K562 (cell line): Measurements from ENCODE around the gene TOPORS. TPM values are rescaled to one million over a fixed set of nuclear protein-coding genes. Genes with fewer than 3 reads are reported as not detected.

Source experiments
- ATAC-seq: fragments of 200-7000 bp; cut with Tn5 transposase; 3 replicates; pipeline ENCODE4 v1.9.1; 2020; ENCODE audit warnings: moderate library complexity
- BruUV-seq: library from RNA; stranded (reverse); fragments of 400-500 nt; replicated peaks from 2 replicates; lab custom pipeline; 2021; lab: Mats Ljungman, UMichigan
- CTCF ChIA-PET: fragments of 300-600 bp; formaldehyde crosslinking; extraction: SDS; loops from one replicate; lab custom pipeline; 2021; ENCODE audit warnings: low intra/inter-chr PET ratio; lab: Yijun Ruan, JAX
- POLR2A ChIA-PET: fragments of 300-600, 350-650 bp; sonication (Branson Sonifier 250); formaldehyde crosslinking; extraction: SDS; loops from one replicate; lab custom pipeline; 2021; ENCODE audit warnings: antibody characterized with exemption, inconsistent platforms; lab: Yijun Ruan, JAX
- DNase-seq, 4 experiments: peaks; one replicate each; pipeline versions ENCODE4 v3.0.0 to v3.0.0-alpha.2; 2011 to 2018; ENCODE audit warnings: low spot score in 3 of 4, mixed read lengths in 3 of 4; ENCODE audit errors: extremely low read depth in 1 of 4
- FAIRE-seq: peaks from 2 replicates; lab custom pipeline; 2011; peaks lifted over from hg19 to GRCh38; lab: Jason Lieb, UNC
- H2AFZ ChIP-seq: 2 replicates; pipeline ENCODE4 v1.6.0; 2011; ENCODE audit warnings: low read depth, low read length, control low read depth, inconsistent platforms
- H3K27ac ChIP-seq: fragments of 200-600 bp; 3 replicates; pipeline ENCODE4 v1.8.0; 2011; ENCODE audit warnings: low read depth, mild to moderate bottlenecking, control low read depth, inconsistent platforms, low read length, moderate library complexity, mixed read lengths; ENCODE audit errors: extremely low read depth
- H3K27me3 ChIP-seq, 2 experiments: fragments of 300-600 bp in 1 of 2; 2 replicates in 1 of 2; 3 replicates in 1 of 2; pipeline versions ENCODE4 v1.6.0 to v1.8.0; 2011; ENCODE audit warnings: inconsistent platforms in 2 of 2, low read length in 2 of 2, mild to moderate bottlenecking in 1 of 2, mixed read lengths in 1 of 2, moderate library complexity in 1 of 2; ENCODE audit not compliant: control insufficient read depth in 2 of 2, insufficient read depth in 2 of 2
- H3K36me3 ChIP-seq: fragments of 300-600 bp; 3 replicates; pipeline ENCODE4 v1.8.0; 2011; ENCODE audit warnings: mild to moderate bottlenecking, low read length, inconsistent platforms; ENCODE audit not compliant: control insufficient read depth, insufficient read depth
- H3K4me1 ChIP-seq, 2 experiments: fragments of 200-600 bp in 1 of 2; replicated peaks in 1 of 2; 2 replicates in 1 of 2; 3 replicates in 1 of 2; pipeline versions ENCODE4 v1.5.1 to v1.8.0; 2011; ENCODE audit warnings: inconsistent platforms in 2 of 2, low read length in 2 of 2, mild to moderate bottlenecking in 1 of 2, mixed read lengths in 1 of 2, moderate library complexity in 1 of 2; ENCODE audit not compliant: control insufficient read depth in 2 of 2, insufficient read depth in 2 of 2
- H3K4me2 ChIP-seq: 2 replicates; pipeline ENCODE4 v1.6.1; 2011; ENCODE audit warnings: low read length, control low read depth, inconsistent platforms, mixed read lengths; ENCODE audit not compliant: insufficient read depth
- H3K4me3 ChIP-seq: fragments of 200-600 bp; sonication (generic), shearing (Covaris generic); 2 replicates; pipeline ENCODE4 v1.5.1; 2016; ENCODE audit warnings: control low read depth, inconsistent platforms
- H3K79me2 ChIP-seq: fragments of 200-600 bp; 3 replicates; pipeline ENCODE4 v1.8.0; 2011; ENCODE audit warnings: low read length, inconsistent platforms; ENCODE audit not compliant: control insufficient read depth, insufficient read depth
- H3K9ac ChIP-seq, 2 experiments: 2 replicates each; pipeline versions ENCODE4 v1.6.0 to v1.6.1; 2011; ENCODE audit warnings: low read depth in 2 of 2, low read length in 2 of 2, control low read depth in 1 of 2, inconsistent platforms in 1 of 2, mild to moderate bottlenecking in 1 of 2, mixed read lengths in 1 of 2; ENCODE audit not compliant: insufficient read depth in 1 of 2
- H3K9me1 ChIP-seq: one replicate; pipeline ENCODE4 v1.6.0; 2011; ENCODE audit warnings: inconsistent platforms, mild to moderate bottlenecking, low read length, moderate library complexity; ENCODE audit not compliant: control insufficient read depth, insufficient read depth
- H3K9me3 ChIP-seq: replicated peaks from 2 replicates; pipeline ENCODE4 v1.5.1; 2011; ENCODE audit warnings: low read depth, low read length, inconsistent platforms; ENCODE audit not compliant: control insufficient read depth, insufficient read depth
- H4K20me1 ChIP-seq: replicated peaks from 2 replicates; pipeline ENCODE4 v1.6.1; 2011; ENCODE audit warnings: low read length, inconsistent platforms, mixed read lengths; ENCODE audit not compliant: control insufficient read depth, insufficient read depth
- ARID2 ChIP-seq: fragments of 450-650 bp; IDR thresholded peaks from 2 replicates; pipeline ENCODE4 v1.6.1; 2017; ENCODE audit warnings: antibody characterized with exemption, mild to moderate bottlenecking
- HDAC1 ChIP-seq, 2 experiments: fragments of 450-650 bp; IDR thresholded peaks; 2 replicates each; pipeline ENCODE4 v1.6.1; 2016 to 2017; ENCODE audit warnings: inconsistent platforms in 1 of 2, mild to moderate bottlenecking in 1 of 2, moderate library complexity in 1 of 2
- JUN ChIP-seq, 2 experiments: sonication (generic) in 1 of 2; formaldehyde crosslinking in 1 of 2; IDR thresholded peaks; 2 replicates each; pipeline versions ENCODE4 v1.6.1 to v1.8.0; 2012 to 2022; ENCODE audit warnings: borderline replicate concordance in 2 of 2, mild to moderate bottlenecking in 2 of 2, improper control_type of control experiment in 1 of 2, low read depth in 1 of 2, low read length in 1 of 2, missing genetic modification reagents in 1 of 2
- KLF10 ChIP-seq: fragments of 250-450 bp; sonication (Bioruptor Pico); IDR thresholded peaks from 2 replicates; pipeline ENCODE4 v1.6.1; 2021; ENCODE audit warnings: matching md5 sums
- MECOM ChIP-seq: fragments of 250-450 bp; sonication (Bioruptor Pico); IDR thresholded peaks from 2 replicates; pipeline ENCODE4 v1.8.0; 2022; ENCODE audit warnings: inconsistent platforms
- MEF2A ChIP-seq: IDR thresholded peaks from 2 replicates; pipeline ENCODE4 v1.6.1; 2011; ENCODE audit warnings: low read depth, mild to moderate bottlenecking, low read length, moderate library complexity; ENCODE audit not compliant: control insufficient read depth
- MEF2D ChIP-seq: conservative IDR thresholded peaks from 2 replicates; pipeline ENCODE4 v1.6.1; 2016; ENCODE audit warnings: low read depth, missing genetic modification characterization, missing compliant biosample characterization
- PURB ChIP-seq: sonication (generic); formaldehyde crosslinking; IDR thresholded peaks from 2 replicates; pipeline ENCODE4 v1.9.0; 2021; ENCODE audit warnings: low read depth, mild to moderate bottlenecking, missing genetic modification reagents
- RHOXF2B ChIP-seq: fragments of 250-450 bp; sonication (Bioruptor Pico); conservative IDR thresholded peaks from 2 replicates; pipeline ENCODE4 v1.5.1; 2021
- SIRT6 ChIP-seq: IDR thresholded peaks from one replicate; pipeline ENCODE4 v1.6.1; 2012; ENCODE audit warnings: low read depth, mild to moderate bottlenecking, control low read depth, inconsistent platforms, low read length, moderate library complexity
- SP1 ChIP-seq: sonication (generic); formaldehyde crosslinking; IDR thresholded peaks from 2 replicates; pipeline ENCODE4 v1.8.1; 2022; ENCODE audit warnings: mild to moderate bottlenecking, missing genetic modification reagents
- ZNF146 ChIP-seq: IDR thresholded peaks from one replicate; pipeline ENCODE4 v1.6.1; 2018; ENCODE audit warnings: missing compliant biosample characterization; ENCODE audit not compliant: unreplicated experiment
- ZNF174 ChIP-seq: fragments of 250-450 bp; sonication (Bioruptor Pico); IDR thresholded peaks from 2 replicates; pipeline ENCODE4 v1.4.0; 2020; ENCODE audit warnings: mild to moderate bottlenecking
- ZNF707 ChIP-seq: fragments of 250-450 bp; sonication (Bioruptor Pico); conservative IDR thresholded peaks from 2 replicates; pipeline ENCODE4 v1.8.0; 2022; ENCODE audit warnings: inconsistent platforms, mild to moderate bottlenecking, moderate library complexity
- WGBS: fragments of 100-300 bp; shearing (Covaris generic); methylation state at CpG from one replicate; pipeline ENCODE4 v1.1.6; 2016; ENCODE audit warnings: low coverage, mixed read lengths; ENCODE audit not compliant: insufficient coverage; ENCODE audit errors: missing lambda C conversion rate; 5-methylcytosine and 5-hydroxymethylcytosine counted together
- in situ Hi-C: fragments of 300-500 bp; cut with MboI; formaldehyde crosslinking; loops from 4 replicates; pipeline ENCODE4 v1.15.0; 2018; ENCODE audit warnings: inconsistent platforms, mixed read lengths
- intact Hi-C: fragments of 100-400 bp; cut with micrococcal nuclease; formaldehyde crosslinking; loops from 2 replicates; pipeline ENCODE4 v1.14.2; 2022
- polyA plus RNA-seq, 8 experiments: library from polyadenylated mRNA; depleted of rRNA in 4 of 8; stranded (reverse) in 5 of 8; unstranded in 3 of 8; fragments of >200 nt; fragmentation: Nextera tagmentation in 2 of 8; fragmentation: Illumina TruSeq in 1 of 8; extraction: Ambion mirVana in 2 of 8; extraction: Trizol in 1 of 8; gene quantifications; 2 replicates each; pipeline versions ENCODE4 v1.2.1 to v1.2.3, GENCODE V29; 2011 to 2014; ENCODE audit warnings: inconsistent platforms in 1 of 8, missing spikeins in 1 of 8
- total RNA-seq, 7 experiments: library from RNA; depleted of rRNA in 6 of 7; stranded (reverse); fragments of >200 nt in 6 of 7; fragmentation: Illumina TruSeq in 2 of 7; extraction: Trizol in 2 of 7; gene quantifications; 2 replicates each; pipeline versions ENCODE4 v1.2.1 to v1.2.3, GENCODE V29; 2011 to 2021; ENCODE audit warnings: low replicate concordance in 1 of 7
- TF ChIP-seq, protein P1 (sequence below): fragments of 450-650 bp; formaldehyde crosslinking; IDR thresholded peaks from 2 replicates; pipeline ENCODE4 v1.4.0; 2022; ENCODE audit warnings: mild to moderate bottlenecking, moderate library complexity
- TF ChIP-seq, protein P2 (sequence below), 3 experiments: IDR thresholded peaks in 2 of 3; conservative IDR thresholded peaks in 1 of 3; 2 replicates each; pipeline ENCODE4 v1.5.1; 2011 to 2012; ENCODE audit warnings: low read length in 3 of 3, mild to moderate bottlenecking in 3 of 3, control low read depth in 2 of 3, improper control_type of control experiment in 1 of 3, inconsistent platforms in 1 of 3, low read depth in 1 of 3, mixed read lengths in 1 of 3, moderate library complexity in 1 of 3; ENCODE audit not compliant: insufficient read depth in 2 of 3
- TF ChIP-seq, protein P3 (sequence below): fragments of 250-450 bp; sonication (Bioruptor Pico); IDR thresholded peaks from 2 replicates; pipeline ENCODE4 v1.9.0; 2021; ENCODE audit warnings: mild to moderate bottlenecking
- TF ChIP-seq, protein P4 (sequence below): fragments of 450-650 bp; IDR thresholded peaks from 2 replicates; pipeline ENCODE4 v1.6.1; 2016; ENCODE audit warnings: antibody characterized with exemption
- TF ChIP-seq, protein P5 (sequence below), 2 experiments: fragments of 450-650 bp in 1 of 2; sonication (generic) in 1 of 2; formaldehyde crosslinking; conservative IDR thresholded peaks; 2 replicates each; pipeline versions ENCODE4 v1.4.0 to v1.8.1; 2020 to 2022; ENCODE audit warnings: mild to moderate bottlenecking in 1 of 2, missing genetic modification reagents in 1 of 2

The TOPORS gene
- total and polyA plus RNA-seq, 9 of the 15 experiments (the other 6 are each of a cell fraction or from before 2014, with no cell fraction given), result 4.3 to 19.6 (median 9.9) TPM

DNA sequence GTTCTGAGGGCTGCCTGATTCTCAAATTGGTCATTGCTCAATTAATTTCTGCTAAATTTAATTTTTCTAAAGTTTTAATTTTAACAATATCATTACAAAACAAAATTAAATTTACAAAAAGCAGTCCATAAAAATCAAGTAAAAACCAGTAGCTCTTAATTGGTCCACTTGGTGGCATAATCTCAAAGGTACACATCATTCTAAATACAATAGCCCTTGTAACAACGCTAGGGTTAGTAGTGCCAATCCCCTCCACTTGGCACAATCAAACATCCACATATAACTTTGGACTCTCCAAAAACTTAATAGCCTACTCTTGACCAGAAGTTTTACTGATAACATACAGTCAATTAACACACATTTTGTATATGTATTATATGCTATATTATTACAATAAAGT lies 22.5 kb upstream of the TOPORS start:
- ChIA-PET CTCF (no interaction called here), POLR2A (no interaction called here)
- Histone ChIP-seq H3K4me2 (no peak overlapping the region), H3K36me3 (peaks cover 12% of the 10 kb centered on the region; the same call in 2 of the 3 replicates), H3K79me2 (peaks cover 31% of the 10 kb centered on the region), H3K9me1 (no peaks in the 10 kb centered on the region), H3K4me3 (no peak overlapping the region), H2AFZ (no peak overlapping the region), H3K9ac (no peak overlapping the region), H4K20me1 (no peaks in the 10 kb centered on the region), H3K27me3 (no peaks in the 10 kb centered on the region), H3K4me1 (no peaks in the 10 kb centered on the region), H3K27ac (no peak overlapping the region), H3K9me3 (no peaks in the 10 kb centered on the region)
- BruUV-seq, result no TSS peak
- ATAC-seq (no peak), DNase-seq (no peak), FAIRE-seq (no peak)
- intact Hi-C loops (loop anchor here (5.0 kb wide), 1 partner anchor 138 kb away; no protein-coding TSS in a partner anchor), in situ Hi-C loops (loop anchor here (5.0 to 25.0 kb wide), 2 partner anchors 193 to 662 kb away; partner anchors contain the start of genes ACO1 and SPINK4)
- WGBS, result 42% methylated on average over 1 of the region's 1 CpG
- TF ChIP-seq, protein P1, sequence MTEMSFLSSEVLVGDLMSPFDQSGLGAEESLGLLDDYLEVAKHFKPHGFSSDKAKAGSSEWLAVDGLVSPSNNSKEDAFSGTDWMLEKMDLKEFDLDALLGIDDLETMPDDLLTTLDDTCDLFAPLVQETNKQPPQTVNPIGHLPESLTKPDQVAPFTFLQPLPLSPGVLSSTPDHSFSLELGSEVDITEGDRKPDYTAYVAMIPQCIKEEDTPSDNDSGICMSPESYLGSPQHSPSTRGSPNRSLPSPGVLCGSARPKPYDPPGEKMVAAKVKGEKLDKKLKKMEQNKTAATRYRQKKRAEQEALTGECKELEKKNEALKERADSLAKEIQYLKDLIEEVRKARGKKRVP, result no peak
- TF ChIP-seq SIRT6 (no peak), RHOXF2B (CRISPR knock-in tag) (no peak), ZNF174 (CRISPR knock-in tag) (no peak), PURB (CRISPR knock-in tag) (no peak), ZNF707 (CRISPR knock-in tag) (no peak), MEF2D (tag) (no peak), ARID2 (no peak), HDAC1 (IDR thresholded peaks at IDR 0.05) (no peak), JUN (IDR thresholded peaks at IDR 0.05; ENCODE audit: borderline replicate concordance, low read depth, low read length) (no peak), JUN (CRISPR knock-in tag; IDR thresholded peaks at IDR 0.05; ENCODE audit: borderline replicate concordance) (no peak), MEF2A (no peak), ZNF146 (CRISPR knock-in tag) (no peak), MECOM (no peak), KLF10 (CRISPR knock-in tag) (no peak), SP1 (no peak)
- TF ChIP-seq, protein P2, sequence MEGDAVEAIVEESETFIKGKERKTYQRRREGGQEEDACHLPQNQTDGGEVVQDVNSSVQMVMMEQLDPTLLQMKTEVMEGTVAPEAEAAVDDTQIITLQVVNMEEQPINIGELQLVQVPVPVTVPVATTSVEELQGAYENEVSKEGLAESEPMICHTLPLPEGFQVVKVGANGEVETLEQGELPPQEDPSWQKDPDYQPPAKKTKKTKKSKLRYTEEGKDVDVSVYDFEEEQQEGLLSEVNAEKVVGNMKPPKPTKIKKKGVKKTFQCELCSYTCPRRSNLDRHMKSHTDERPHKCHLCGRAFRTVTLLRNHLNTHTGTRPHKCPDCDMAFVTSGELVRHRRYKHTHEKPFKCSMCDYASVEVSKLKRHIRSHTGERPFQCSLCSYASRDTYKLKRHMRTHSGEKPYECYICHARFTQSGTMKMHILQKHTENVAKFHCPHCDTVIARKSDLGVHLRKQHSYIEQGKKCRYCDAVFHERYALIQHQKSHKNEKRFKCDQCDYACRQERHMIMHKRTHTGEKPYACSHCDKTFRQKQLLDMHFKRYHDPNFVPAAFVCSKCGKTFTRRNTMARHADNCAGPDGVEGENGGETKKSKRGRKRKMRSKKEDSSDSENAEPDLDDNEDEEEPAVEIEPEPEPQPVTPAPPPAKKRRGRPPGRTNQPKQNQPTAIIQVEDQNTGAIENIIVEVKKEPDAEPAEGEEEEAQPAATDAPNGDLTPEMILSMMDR (IDR thresholded peaks at IDR 0.05 in 2 of 3, conservative IDR thresholded peaks at IDR 0.05 in 1 of 3; ENCODE audit: insufficient read depth in 2 of 3, low read depth in 1 of 3, low read length in 3 of 3), result no peak
- TF ChIP-seq, protein P3, sequence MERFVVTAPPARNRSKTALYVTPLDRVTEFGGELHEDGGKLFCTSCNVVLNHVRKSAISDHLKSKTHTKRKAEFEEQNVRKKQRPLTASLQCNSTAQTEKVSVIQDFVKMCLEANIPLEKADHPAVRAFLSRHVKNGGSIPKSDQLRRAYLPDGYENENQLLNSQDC (CRISPR knock-in tag), result no peak
- TF ChIP-seq, protein P4, sequence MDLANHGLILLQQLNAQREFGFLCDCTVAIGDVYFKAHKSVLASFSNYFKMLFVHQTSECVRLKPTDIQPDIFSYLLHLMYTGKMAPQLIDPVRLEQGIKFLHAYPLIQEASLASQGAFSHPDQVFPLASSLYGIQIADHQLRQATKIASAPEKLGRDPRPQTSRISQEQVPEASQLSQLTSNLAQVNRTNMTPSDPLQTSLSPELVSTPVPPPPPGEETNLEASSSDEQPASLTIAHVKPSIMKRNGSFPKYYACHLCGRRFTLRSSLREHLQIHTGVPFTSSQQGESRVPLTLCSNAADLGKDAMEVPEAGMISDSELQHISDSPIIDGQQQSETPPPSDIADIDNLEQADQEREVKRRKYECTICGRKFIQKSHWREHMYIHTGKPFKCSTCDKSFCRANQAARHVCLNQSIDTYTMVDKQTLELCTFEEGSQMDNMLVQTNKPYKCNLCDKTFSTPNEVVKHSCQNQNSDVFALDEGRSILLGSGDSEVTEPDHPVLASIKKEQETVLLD, result no peak
- TF ChIP-seq, protein P5, sequence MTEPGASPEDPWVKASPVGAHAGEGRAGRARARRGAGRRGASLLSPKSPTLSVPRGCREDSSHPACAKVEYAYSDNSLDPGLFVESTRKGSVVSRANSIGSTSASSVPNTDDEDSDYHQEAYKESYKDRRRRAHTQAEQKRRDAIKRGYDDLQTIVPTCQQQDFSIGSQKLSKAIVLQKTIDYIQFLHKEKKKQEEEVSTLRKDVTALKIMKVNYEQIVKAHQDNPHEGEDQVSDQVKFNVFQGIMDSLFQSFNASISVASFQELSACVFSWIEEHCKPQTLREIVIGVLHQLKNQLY (CRISPR knock-in tag; conservative IDR thresholded peaks at IDR 0.05), result no peak
